K562 (cell line): Measurements from ENCODE around the gene ENTR1. TPM values are rescaled to one million over a fixed set of nuclear protein-coding genes. Genes with fewer than 3 reads are reported as not detected.

Experiments
- ATAC-seq: fragments of 200-7000 bp; cut with Tn5 transposase; 3 replicates; pipeline ENCODE4 v1.9.1; 2020; ENCODE audit warnings: moderate library complexity
- BruUV-seq: library from RNA; stranded (reverse); fragments of 400-500 nt; replicated peaks from 2 replicates; lab custom pipeline; 2021; lab: Mats Ljungman, UMichigan
- CTCF ChIA-PET: fragments of 300-600 bp; formaldehyde crosslinking; extraction: SDS; loops from one replicate; lab custom pipeline; 2021; ENCODE audit warnings: low intra/inter-chr PET ratio; lab: Yijun Ruan, JAX
- POLR2A ChIA-PET: fragments of 300-600, 350-650 bp; sonication (Branson Sonifier 250); formaldehyde crosslinking; extraction: SDS; loops from one replicate; lab custom pipeline; 2021; ENCODE audit warnings: antibody characterized with exemption, inconsistent platforms; lab: Yijun Ruan, JAX
- DNase-seq, 4 experiments: peaks; one replicate each; pipeline versions ENCODE4 v3.0.0 to v3.0.0-alpha.2; 2011 to 2018; ENCODE audit warnings: low spot score in 3 of 4, mixed read lengths in 3 of 4; ENCODE audit errors: extremely low read depth in 1 of 4
- FAIRE-seq: peaks from 2 replicates; lab custom pipeline; 2011; peaks lifted over from hg19 to GRCh38; lab: Jason Lieb, UNC
- H2AFZ ChIP-seq: 2 replicates; pipeline ENCODE4 v1.6.0; 2011; ENCODE audit warnings: low read depth, low read length, control low read depth, inconsistent platforms
- H3K27ac ChIP-seq: fragments of 200-600 bp; 3 replicates; pipeline ENCODE4 v1.8.0; 2011; ENCODE audit warnings: low read depth, mild to moderate bottlenecking, control low read depth, inconsistent platforms, low read length, moderate library complexity, mixed read lengths; ENCODE audit errors: extremely low read depth
- H3K27me3 ChIP-seq, 2 experiments: fragments of 300-600 bp in 1 of 2; 2 replicates in 1 of 2; 3 replicates in 1 of 2; pipeline versions ENCODE4 v1.6.0 to v1.8.0; 2011; ENCODE audit warnings: inconsistent platforms in 2 of 2, low read length in 2 of 2, mild to moderate bottlenecking in 1 of 2, mixed read lengths in 1 of 2, moderate library complexity in 1 of 2; ENCODE audit not compliant: control insufficient read depth in 2 of 2, insufficient read depth in 2 of 2
- H3K36me3 ChIP-seq: fragments of 300-600 bp; 3 replicates; pipeline ENCODE4 v1.8.0; 2011; ENCODE audit warnings: mild to moderate bottlenecking, low read length, inconsistent platforms; ENCODE audit not compliant: control insufficient read depth, insufficient read depth
- H3K4me1 ChIP-seq, 2 experiments: fragments of 200-600 bp in 1 of 2; replicated peaks in 1 of 2; 2 replicates in 1 of 2; 3 replicates in 1 of 2; pipeline versions ENCODE4 v1.5.1 to v1.8.0; 2011; ENCODE audit warnings: inconsistent platforms in 2 of 2, low read length in 2 of 2, mild to moderate bottlenecking in 1 of 2, mixed read lengths in 1 of 2, moderate library complexity in 1 of 2; ENCODE audit not compliant: control insufficient read depth in 2 of 2, insufficient read depth in 2 of 2
- H3K4me2 ChIP-seq: 2 replicates; pipeline ENCODE4 v1.6.1; 2011; ENCODE audit warnings: low read length, control low read depth, inconsistent platforms, mixed read lengths; ENCODE audit not compliant: insufficient read depth
- H3K4me3 ChIP-seq: fragments of 200-600 bp; sonication (generic), shearing (Covaris generic); 2 replicates; pipeline ENCODE4 v1.5.1; 2016; ENCODE audit warnings: control low read depth, inconsistent platforms
- H3K79me2 ChIP-seq: fragments of 200-600 bp; 3 replicates; pipeline ENCODE4 v1.8.0; 2011; ENCODE audit warnings: low read length, inconsistent platforms; ENCODE audit not compliant: control insufficient read depth, insufficient read depth
- H3K9ac ChIP-seq, 2 experiments: 2 replicates each; pipeline versions ENCODE4 v1.6.0 to v1.6.1; 2011; ENCODE audit warnings: low read depth in 2 of 2, low read length in 2 of 2, control low read depth in 1 of 2, inconsistent platforms in 1 of 2, mild to moderate bottlenecking in 1 of 2, mixed read lengths in 1 of 2; ENCODE audit not compliant: insufficient read depth in 1 of 2
- H3K9me1 ChIP-seq: one replicate; pipeline ENCODE4 v1.6.0; 2011; ENCODE audit warnings: inconsistent platforms, mild to moderate bottlenecking, low read length, moderate library complexity; ENCODE audit not compliant: control insufficient read depth, insufficient read depth
- H3K9me3 ChIP-seq: replicated peaks from 2 replicates; pipeline ENCODE4 v1.5.1; 2011; ENCODE audit warnings: low read depth, low read length, inconsistent platforms; ENCODE audit not compliant: control insufficient read depth, insufficient read depth
- H4K20me1 ChIP-seq: replicated peaks from 2 replicates; pipeline ENCODE4 v1.6.1; 2011; ENCODE audit warnings: low read length, inconsistent platforms, mixed read lengths; ENCODE audit not compliant: control insufficient read depth, insufficient read depth
- BCOR ChIP-seq: fragments of 450-650 bp; IDR thresholded peaks from 2 replicates; pipeline ENCODE4 v1.6.1; 2016
- BHLHE40 ChIP-seq: IDR thresholded peaks from 2 replicates; pipeline ENCODE4 v1.6.1; 2011; ENCODE audit warnings: low read length, improper control_type of control experiment
- CCAR2 ChIP-seq: fragments of 200-400 bp; formaldehyde crosslinking; IDR thresholded peaks from 2 replicates; pipeline ENCODE4 v1.6.1; 2017; ENCODE audit warnings: mild to moderate bottlenecking, low read depth, low read length
- CREB1 ChIP-seq, 2 experiments: sonication (generic) in 1 of 2; formaldehyde crosslinking in 1 of 2; IDR thresholded peaks; 2 replicates each; pipeline versions ENCODE4 v1.6.1 to v1.8.0; 2012 to 2022; ENCODE audit warnings: inconsistent platforms in 1 of 2, mild to moderate bottlenecking in 1 of 2, missing genetic modification reagents in 1 of 2, moderate library complexity in 1 of 2
- HOXB6 ChIP-seq: fragments of 250-450 bp; sonication (Bioruptor Pico); IDR thresholded peaks from 2 replicates; pipeline ENCODE4 v1.5.1; 2022; ENCODE audit warnings: mild to moderate bottlenecking, borderline replicate concordance
- NFRKB ChIP-seq: fragments of 450-650 bp; IDR thresholded peaks from 2 replicates; pipeline ENCODE4 v1.6.1; 2016; ENCODE audit warnings: low read depth
- POLR2G ChIP-seq: fragments of 200-400 bp; formaldehyde crosslinking; IDR thresholded peaks from 2 replicates; pipeline ENCODE4 v1.6.1; 2017; ENCODE audit warnings: low read depth, mild to moderate bottlenecking, antibody characterized with exemption, low read length, moderate library complexity
- PRPF4 ChIP-seq: fragments of 200-400 bp; formaldehyde crosslinking; IDR thresholded peaks from one replicate; pipeline ENCODE4 v1.6.1; 2017; ENCODE audit warnings: low read length, low read depth, mild to moderate bottlenecking; ENCODE audit not compliant: insufficient read depth, poor library complexity, severe bottlenecking
- SMAD2 ChIP-seq: fragments of 150-350 bp; IDR thresholded peaks from 2 replicates; pipeline ENCODE4 v1.6.1; 2014; ENCODE audit warnings: low read depth, mild to moderate bottlenecking, low read length
- SP2 ChIP-seq: IDR thresholded peaks from 2 replicates; pipeline ENCODE4 v1.6.1; 2011; ENCODE audit warnings: mild to moderate bottlenecking, low read depth, low read length, moderate library complexity; ENCODE audit not compliant: poor library complexity, severe bottlenecking; ENCODE audit errors: extremely low read depth
- SRSF9 ChIP-seq: fragments of 200-400 bp; formaldehyde crosslinking; IDR thresholded peaks from 2 replicates; pipeline ENCODE4 v1.6.1; 2017; ENCODE audit warnings: low read depth, low read length, borderline replicate concordance
- ZNF324 ChIP-seq: fragments of 250-450 bp; sonication (Bioruptor Pico); IDR thresholded peaks from 2 replicates; pipeline ENCODE4 v1.4.0; 2020; ENCODE audit warnings: mild to moderate bottlenecking
- ZNF384 ChIP-seq: IDR thresholded peaks from 2 replicates; pipeline ENCODE4 v1.6.1; 2012; ENCODE audit warnings: low read depth, low read length, improper control_type of control experiment
- WGBS: fragments of 100-300 bp; shearing (Covaris generic); methylation state at CpG from one replicate; pipeline ENCODE4 v1.1.6; 2016; ENCODE audit warnings: low coverage, mixed read lengths; ENCODE audit not compliant: insufficient coverage; ENCODE audit errors: missing lambda C conversion rate; 5-methylcytosine and 5-hydroxymethylcytosine counted together
- in situ Hi-C: fragments of 300-500 bp; cut with MboI; formaldehyde crosslinking; loops from 4 replicates; pipeline ENCODE4 v1.15.0; 2018; ENCODE audit warnings: inconsistent platforms, mixed read lengths
- intact Hi-C: fragments of 100-400 bp; cut with micrococcal nuclease; formaldehyde crosslinking; loops from 2 replicates; pipeline ENCODE4 v1.14.2; 2022
- polyA plus RNA-seq, 8 experiments: library from polyadenylated mRNA; depleted of rRNA in 4 of 8; stranded (reverse) in 5 of 8; unstranded in 3 of 8; fragments of >200 nt; fragmentation: Nextera tagmentation in 2 of 8; fragmentation: Illumina TruSeq in 1 of 8; extraction: Ambion mirVana in 2 of 8; extraction: Trizol in 1 of 8; gene quantifications; 2 replicates each; pipeline versions ENCODE4 v1.2.1 to v1.2.3, GENCODE V29; 2011 to 2014; ENCODE audit warnings: inconsistent platforms in 1 of 8, missing spikeins in 1 of 8
- total RNA-seq, 7 experiments: library from RNA; depleted of rRNA in 6 of 7; stranded (reverse); fragments of >200 nt in 6 of 7; fragmentation: Illumina TruSeq in 2 of 7; extraction: Trizol in 2 of 7; gene quantifications; 2 replicates each; pipeline versions ENCODE4 v1.2.1 to v1.2.3, GENCODE V29; 2011 to 2021; ENCODE audit warnings: low replicate concordance in 1 of 7
- TF ChIP-seq, protein P1 (sequence below): sonication (generic); formaldehyde crosslinking; IDR thresholded peaks from 2 replicates; pipeline ENCODE4 v1.9.0; 2022; ENCODE audit warnings: mild to moderate bottlenecking, missing genetic modification reagents

Gene ENTR1
- total and polyA plus RNA-seq, 9 of the 15 experiments (the other 6 are each of a cell fraction or from before 2014, with no cell fraction given), result 6.7 to 106 (median 72.6) TPM

GRCh38 chr9:136353088-136353487 lies 57.3 kb downstream of the ENTR1 start:
- TF ChIP-seq NFRKB, result no peak
- no peak for TF ChIP-seq CCAR2
- peak; percentile 44; the same call in 1 of the 2 replicates for TF ChIP-seq BCOR
- no peak overlapping the region for H3K27ac ChIP-seq
- intact Hi-C loops (no loop called here), in situ Hi-C loops (no loop called here)
- no peak overlapping the region for H2AFZ ChIP-seq
- no peaks in the 10 kb centered on the region for H3K27me3 ChIP-seq
- H4K20me1 ChIP-seq, result no peaks in the 10 kb centered on the region; the same call in 1 of the 2 replicates
- ATAC-seq (no peak), DNase-seq (no peak), FAIRE-seq (no peak)
- H3K9ac ChIP-seq, result peak overlapping the region in 1 of 2 experiments; percentile 68; a peak in 1 of 4 replicates
- no peaks in the 10 kb centered on the region for H3K79me2 ChIP-seq
- H3K36me3 ChIP-seq, result no peaks in the 10 kb centered on the region
- peaks cover 0 to 94% of the 10 kb centered on the region in 2 experiments; a peak in 4 of 5 replicates for H3K4me1 ChIP-seq
- ChIA-PET POLR2A (interaction anchor here (1.9 kb wide), 1 partner anchor 10 kb away, joined by 9 read pairs; the partner anchor contains the start of gene DNLZ), CTCF (interaction anchor here (0.7 kb wide), 1 partner anchor 1112 kb away, joined by 4 read pairs; no protein-coding TSS in a partner anchor)
- no TSS peak for BruUV-seq
- no peak overlapping the region for H3K4me3 ChIP-seq
- H3K9me3 ChIP-seq, result no peaks in the 10 kb centered on the region
- WGBS, result 47% methylated on average over 10 of the region's 11 CpGs
- H3K9me1 ChIP-seq, result no peaks in the 10 kb centered on the region
- no peak overlapping the region for H3K4me2 ChIP-seq

DNA sequence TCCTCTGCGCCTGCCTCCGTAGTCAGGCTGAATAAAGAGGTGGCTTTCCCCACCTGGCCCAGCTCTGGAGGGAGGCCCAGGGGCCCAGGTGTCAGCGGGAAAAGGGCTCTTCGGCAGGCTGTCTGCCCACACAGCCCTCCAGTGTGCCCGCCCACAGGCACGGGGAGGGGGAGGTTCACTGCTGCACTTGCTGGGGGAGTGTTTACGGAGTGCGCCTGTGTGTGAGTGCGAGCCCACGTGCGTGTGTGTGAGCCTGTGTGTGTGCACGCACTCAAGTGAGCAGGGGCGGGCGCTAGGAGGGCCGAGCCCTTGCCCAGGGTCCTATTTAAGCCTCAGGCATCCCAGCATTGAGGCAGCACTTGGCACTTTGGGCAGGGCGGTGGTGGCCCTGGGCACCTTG lies 57.7 kb downstream of the ENTR1 start:
- Histone ChIP-seq H3K36me3 (no peaks in the 10 kb centered on the region), H3K4me2 (no peak overlapping the region), H2AFZ (no peak overlapping the region), H3K27me3 (no peaks in the 10 kb centered on the region), H3K27ac (no peak overlapping the region), H4K20me1 (no peaks in the 10 kb centered on the region; the same call in 1 of the 2 replicates), H3K79me2 (no peaks in the 10 kb centered on the region), H3K4me1 (peaks cover 0 to 94% of the 10 kb centered on the region in 2 experiments; a peak in 4 of 5 replicates), H3K4me3 (no peak overlapping the region), H3K9me1 (no peaks in the 10 kb centered on the region), H3K9me3 (no peaks in the 10 kb centered on the region), H3K9ac (peak overlapping the region in 1 of 2 experiments; percentile 68; a peak in 2 of 4 replicates)
- DNase-seq (peak in 3 of 4 experiments; percentile 28 to 49 (median 44)), FAIRE-seq (no peak), ATAC-seq (peak; percentile 5; the same call in 1 of the 3 replicates)
- ChIA-PET CTCF (interaction anchor here (0.7 kb wide), 1 partner anchor 1112 kb away, joined by 4 read pairs; no protein-coding TSS in a partner anchor), POLR2A (no interaction called here)
- intact Hi-C loops (no loop called here), in situ Hi-C loops (no loop called here)
- BruUV-seq, result no TSS peak
- WGBS, result 34% methylated on average over 9 of the region's 16 CpGs
- TF ChIP-seq SP2 (no peak), SMAD2 (no peak), ZNF324 (CRISPR knock-in tag) (no peak), SRSF9 (no peak), ZNF384 (no peak), BHLHE40 (no peak), HOXB6 (no peak), CREB1 (IDR thresholded peaks at IDR 0.05) (no peak), CREB1 (CRISPR knock-in tag; IDR thresholded peaks at IDR 0.05) (no peak), PRPF4 (no peak), POLR2G (0 out of 2 replicates have a peak, but pooled peaks have one; percentile 7)
- TF ChIP-seq, protein P1, sequence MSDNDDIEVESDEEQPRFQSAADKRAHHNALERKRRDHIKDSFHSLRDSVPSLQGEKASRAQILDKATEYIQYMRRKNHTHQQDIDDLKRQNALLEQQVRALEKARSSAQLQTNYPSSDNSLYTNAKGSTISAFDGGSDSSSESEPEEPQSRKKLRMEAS (CRISPR knock-in tag), result peak; percentile 47; the same call in 1 of the 2 replicates
